ENCODE data around the gene MAFF. TPM values are rescaled to one million over a fixed set of nuclear protein-coding genes. Genes with fewer than 3 reads are reported as not detected.
A peak's percentile ranks its signal among the peaks of the same experiment; 100 is the strongest.

MAFF gene
- total and polyA plus RNA-seq, 9 of the 15 experiments (the other 6 are each of a cell fraction or from before 2014, with no cell fraction given), result 0.51 to 8.0 (median 5.4) TPM

GRCh38 chr22:38202437-38203089, 769 bp downstream of the MAFF start (continued):
- TF ChIP-seq ZBTB2 (IDR thresholded peaks at IDR 0.05) (no peak), NFRKB (IDR thresholded peaks at IDR 0.05; ENCODE audit: low read depth) (no peak), CBFB (CRISPR knock-in tag; IDR thresholded peaks at IDR 0.05) (no peak), TFAP4 (CRISPR knock-in tag; IDR thresholded peaks at IDR 0.05; ENCODE audit: borderline replicate concordance) (peak; percentile 45; the same call in 1 of the 2 replicates), NEUROD1 (IDR thresholded peaks at IDR 0.05; ENCODE audit: borderline replicate concordance, low read depth, low read length, partially characterized antibody) (no peak), ZFP1 (CRISPR knock-in tag; IDR thresholded peaks at IDR 0.05) (no peak), ILK (tag; IDR thresholded peaks at IDR 0.05; ENCODE audit: borderline replicate concordance, low read depth) (no peak), DPF2 (IDR thresholded peaks at IDR 0.05) (no peak), E2F4 (CRISPR knock-in tag; IDR thresholded peaks at IDR 0.05; ENCODE audit: low read depth) (no peak), NCOA6 (IDR thresholded peaks at IDR 0.05) (no peak), DDX20 (tag; IDR thresholded peaks at IDR 0.05; ENCODE audit: low read depth) (no peak), CHD4 (IDR thresholded peaks at IDR 0.05; ENCODE audit: insufficient read depth, insufficient replicate concordance, low read depth, low read length, poor library complexity, severe bottlenecking) (no peak), ZNF696 (CRISPR knock-in tag; conservative IDR thresholded peaks at IDR 0.05) (no peak), GATAD2B (IDR thresholded peaks at IDR 0.05; ENCODE audit: borderline replicate concordance) (peak; percentile 34; the same call in 1 of the 2 replicates), HDAC1 (IDR thresholded peaks at IDR 0.05) (peak in 1 of 2 experiments; percentile 89; a peak in 2 of 4 replicates), BRD9 (IDR thresholded peaks at IDR 0.05; ENCODE audit: low read depth, partially characterized antibody) (no peak), SREBF1 (IDR thresholded peaks at IDR 0.05; ENCODE audit: borderline replicate concordance, low read depth, low read length) (no peak), FOXA1 (IDR thresholded peaks at IDR 0.05; ENCODE audit: borderline replicate concordance) (no peak)
- TF ChIP-seq, protein P1, sequence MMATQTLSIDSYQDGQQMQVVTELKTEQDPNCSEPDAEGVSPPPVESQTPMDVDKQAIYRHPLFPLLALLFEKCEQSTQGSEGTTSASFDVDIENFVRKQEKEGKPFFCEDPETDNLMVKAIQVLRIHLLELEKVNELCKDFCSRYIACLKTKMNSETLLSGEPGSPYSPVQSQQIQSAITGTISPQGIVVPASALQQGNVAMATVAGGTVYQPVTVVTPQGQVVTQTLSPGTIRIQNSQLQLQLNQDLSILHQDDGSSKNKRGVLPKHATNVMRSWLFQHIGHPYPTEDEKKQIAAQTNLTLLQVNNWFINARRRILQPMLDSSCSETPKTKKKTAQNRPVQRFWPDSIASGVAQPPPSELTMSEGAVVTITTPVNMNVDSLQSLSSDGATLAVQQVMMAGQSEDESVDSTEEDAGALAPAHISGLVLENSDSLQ (IDR thresholded peaks at IDR 0.05), result no peak
- TF ChIP-seq, protein P2, sequence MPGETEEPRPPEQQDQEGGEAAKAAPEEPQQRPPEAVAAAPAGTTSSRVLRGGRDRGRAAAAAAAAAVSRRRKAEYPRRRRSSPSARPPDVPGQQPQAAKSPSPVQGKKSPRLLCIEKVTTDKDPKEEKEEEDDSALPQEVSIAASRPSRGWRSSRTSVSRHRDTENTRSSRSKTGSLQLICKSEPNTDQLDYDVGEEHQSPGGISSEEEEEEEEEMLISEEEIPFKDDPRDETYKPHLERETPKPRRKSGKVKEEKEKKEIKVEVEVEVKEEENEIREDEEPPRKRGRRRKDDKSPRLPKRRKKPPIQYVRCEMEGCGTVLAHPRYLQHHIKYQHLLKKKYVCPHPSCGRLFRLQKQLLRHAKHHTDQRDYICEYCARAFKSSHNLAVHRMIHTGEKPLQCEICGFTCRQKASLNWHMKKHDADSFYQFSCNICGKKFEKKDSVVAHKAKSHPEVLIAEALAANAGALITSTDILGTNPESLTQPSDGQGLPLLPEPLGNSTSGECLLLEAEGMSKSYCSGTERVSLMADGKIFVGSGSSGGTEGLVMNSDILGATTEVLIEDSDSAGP (CRISPR knock-in tag; IDR thresholded peaks at IDR 0.05), result no peak
